ENCODE measurements around the gene RNF212. TPM values are rescaled to one million over a fixed set of nuclear protein-coding genes. Genes with fewer than 3 reads are reported as not detected.

Gene RNF212
- total and polyA plus RNA-seq, 2 donors (not counting 3 experiments of a cell fraction or from before 2014, with no cell fraction given) = 2.3 to 2.8 TPM

DNA sequence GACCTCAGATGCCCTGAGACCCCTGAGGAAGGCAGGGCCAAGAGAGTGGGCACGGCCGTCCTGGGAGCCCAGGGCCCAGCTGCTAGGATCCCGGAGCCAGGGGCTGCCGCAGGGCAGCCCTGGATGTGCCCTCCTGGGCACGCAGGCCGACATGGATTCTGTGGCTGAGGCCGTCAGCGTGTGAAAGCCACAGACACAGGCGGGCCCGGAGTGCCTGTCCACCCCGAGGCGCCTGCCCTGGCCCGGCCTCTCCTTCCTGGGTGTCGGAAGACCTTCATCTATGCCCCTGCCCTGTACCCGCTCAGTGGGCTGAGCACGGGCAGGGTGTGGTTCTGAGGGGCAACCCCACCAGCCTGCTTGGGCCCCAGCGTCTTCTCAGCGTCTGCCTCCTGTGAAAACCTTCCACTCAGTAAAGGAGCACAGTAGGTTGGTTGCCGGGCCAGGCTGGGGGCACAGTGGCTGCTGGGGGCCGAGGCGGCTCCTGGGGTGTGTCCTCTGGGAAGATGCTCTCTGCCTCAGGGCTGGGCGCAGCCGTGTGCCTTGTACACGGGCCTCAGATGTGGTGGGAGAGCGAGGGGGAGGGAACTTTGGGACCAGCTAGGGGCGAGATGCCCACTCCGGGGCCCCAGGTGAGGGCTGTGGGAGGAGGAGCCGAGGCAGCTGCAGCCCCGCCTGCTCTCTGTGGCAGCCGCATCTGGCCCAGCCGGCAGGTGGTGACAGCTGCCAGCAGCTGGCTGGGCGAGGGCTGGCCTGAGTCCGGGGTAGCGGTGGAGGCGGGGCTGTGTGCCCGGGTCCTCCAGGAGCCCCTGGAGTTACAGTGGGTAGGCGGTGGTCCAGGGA is 81.2 kb downstream of the RNF212 start:
- no peaks in the 10 kb centered on the region for H3K4me1 ChIP-seq (ENCODE audit: control insufficient read depth, extremely low read depth, insufficient read depth, low read length)
- no peak overlapping the region for H3K27ac ChIP-seq (ENCODE audit: insufficient read depth, low read depth, low read length)
- ChIA-PET CTCF (no interaction called here), POLR2A (no interaction called here)
- TF ChIP-seq, protein P1, sequence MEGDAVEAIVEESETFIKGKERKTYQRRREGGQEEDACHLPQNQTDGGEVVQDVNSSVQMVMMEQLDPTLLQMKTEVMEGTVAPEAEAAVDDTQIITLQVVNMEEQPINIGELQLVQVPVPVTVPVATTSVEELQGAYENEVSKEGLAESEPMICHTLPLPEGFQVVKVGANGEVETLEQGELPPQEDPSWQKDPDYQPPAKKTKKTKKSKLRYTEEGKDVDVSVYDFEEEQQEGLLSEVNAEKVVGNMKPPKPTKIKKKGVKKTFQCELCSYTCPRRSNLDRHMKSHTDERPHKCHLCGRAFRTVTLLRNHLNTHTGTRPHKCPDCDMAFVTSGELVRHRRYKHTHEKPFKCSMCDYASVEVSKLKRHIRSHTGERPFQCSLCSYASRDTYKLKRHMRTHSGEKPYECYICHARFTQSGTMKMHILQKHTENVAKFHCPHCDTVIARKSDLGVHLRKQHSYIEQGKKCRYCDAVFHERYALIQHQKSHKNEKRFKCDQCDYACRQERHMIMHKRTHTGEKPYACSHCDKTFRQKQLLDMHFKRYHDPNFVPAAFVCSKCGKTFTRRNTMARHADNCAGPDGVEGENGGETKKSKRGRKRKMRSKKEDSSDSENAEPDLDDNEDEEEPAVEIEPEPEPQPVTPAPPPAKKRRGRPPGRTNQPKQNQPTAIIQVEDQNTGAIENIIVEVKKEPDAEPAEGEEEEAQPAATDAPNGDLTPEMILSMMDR (IDR thresholded peaks at IDR 0.05; ENCODE audit: extremely low read depth in 1 of 2, insufficient read depth in 1 of 2, low read depth in 1 of 2, low read length in 2 of 2) = no peak
- TF ChIP-seq POLR2AphosphoS5 (IDR thresholded peaks at IDR 0.05; ENCODE audit: insufficient read depth, low read depth, low read length) (no peak), JUN (IDR thresholded peaks at IDR 0.05; ENCODE audit: borderline replicate concordance, insufficient read depth, insufficient read length, low read depth) (no peak), FOS (IDR thresholded peaks at IDR 0.05; ENCODE audit: borderline replicate concordance, insufficient read depth, low read length) (no peak), EZH2 (IDR thresholded peaks at IDR 0.05; ENCODE audit: borderline replicate concordance, low read depth, low read length, severe bottlenecking) (no peak), POLR2A (IDR thresholded peaks at IDR 0.05; ENCODE audit: low read depth, low read length) (no peak), MYC (IDR thresholded peaks at IDR 0.05; ENCODE audit: low read depth, low read length) (no peak), MAX (IDR thresholded peaks at IDR 0.05; ENCODE audit: insufficient read depth, insufficient read length) (no peak)
- H3K9me1 ChIP-seq (replicated peaks; ENCODE audit: control insufficient read depth, extremely low read depth, insufficient read depth, low read length) = no peaks in the 10 kb centered on the region
- FAIRE-seq (no peak), DNase-seq (ENCODE audit: low read depth, low spot score) (no peak)
- no peak overlapping the region for H2AFZ ChIP-seq (ENCODE audit: low read depth, low read length)
- no peak overlapping the region for H3K4me2 ChIP-seq (ENCODE audit: insufficient read depth, low read length)
- no TSS peak for BruUV-seq (replicated peaks)
- no peaks in the 10 kb centered on the region for H4K20me1 ChIP-seq (replicated peaks; ENCODE audit: control insufficient read depth, extremely low read depth, insufficient read depth, low read length)
- no peak overlapping the region for H3K9ac ChIP-seq (replicated peaks; ENCODE audit: extremely low read depth, insufficient read depth, low read length)
- H3K27me3 ChIP-seq (ENCODE audit: control insufficient read depth in 2 of 2, insufficient read depth in 2 of 2, low read length in 2 of 2) = no peaks in the 10 kb centered on the region
- no peak overlapping the region for H3K4me3 ChIP-seq (replicated peaks in 1 of 3; ENCODE audit: insufficient read depth in 1 of 3, low read depth in 1 of 3, low read length in 3 of 3)
- no peaks in the 10 kb centered on the region for H3K36me3 ChIP-seq (ENCODE audit: control insufficient read depth in 2 of 2, extremely low read depth in 1 of 2, insufficient read depth in 2 of 2, low read length in 2 of 2)
- H3K9me3 ChIP-seq (replicated peaks; ENCODE audit: control insufficient read depth, insufficient read depth, low read length) = no peaks in the 10 kb centered on the region
- H3K79me2 ChIP-seq (ENCODE audit: control insufficient read depth, insufficient read depth, low read length) = no peaks in the 10 kb centered on the region
- dilution Hi-C loops (cut with MboI; ENCODE audit: extremely low pct_ligation_motif_present, low sequenced_read_pairs) = no loop called here
- intact Hi-C loops (cut with micrococcal nuclease) = no loop called here
